Midbrain (tissue), 1 donor: Measurements from ENCODE around the gene VPS9D1.

ENCODE experiments used
- DNase-seq: peaks from one replicate; lab custom pipeline; 2025; lab: John Stamatoyannopoulos, UW

VPS9D1 gene

DNA sequence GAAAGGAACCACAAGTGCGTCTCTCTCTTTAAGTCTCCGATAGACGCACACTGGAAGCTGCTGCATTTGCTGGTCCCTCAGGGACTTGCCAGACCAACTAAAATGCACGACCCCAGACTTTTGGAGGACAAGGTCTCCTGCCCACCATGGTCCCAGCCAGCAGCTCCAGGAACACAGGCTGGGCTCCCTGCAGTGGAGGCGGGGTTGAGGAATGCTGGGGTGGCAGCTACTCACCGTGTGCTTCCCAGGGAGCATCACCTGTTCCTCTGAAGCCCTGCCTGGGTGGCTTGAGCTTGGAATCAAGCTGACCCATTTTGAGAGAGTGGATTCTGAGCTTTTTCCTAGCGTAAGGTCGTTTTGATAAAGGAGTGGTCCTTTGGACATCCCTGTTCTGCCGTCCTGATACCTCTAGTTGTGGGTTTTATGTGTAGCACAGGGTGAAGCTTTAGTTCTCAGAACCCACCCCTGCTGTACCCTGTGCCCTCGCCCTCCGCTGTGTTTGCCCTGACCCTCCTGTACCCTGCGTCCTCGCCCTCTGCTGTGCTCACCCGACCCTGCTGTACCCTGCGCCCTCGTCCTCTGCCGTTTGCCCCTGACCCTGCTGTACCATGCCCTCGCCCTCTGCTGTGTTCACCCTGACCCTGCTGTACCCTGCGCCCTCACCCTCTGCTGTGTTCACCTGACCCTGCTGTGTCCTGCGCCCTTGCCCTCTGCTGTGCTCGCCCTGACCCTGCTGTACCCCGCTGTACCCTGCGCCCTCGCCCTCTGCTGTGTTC, 11.6 kb upstream of the VPS9D1 start:
- no peak for DNase-seq

GRCh38 chr16:89730610-89731234, 10.0 kb upstream of the VPS9D1 start:
- DNase-seq, result no peak

- DNase-seq, result no peak
These were observed 9.3 kb upstream of the VPS9D1 start for GRCh38 chr16:89729863-89730593.

DNA sequence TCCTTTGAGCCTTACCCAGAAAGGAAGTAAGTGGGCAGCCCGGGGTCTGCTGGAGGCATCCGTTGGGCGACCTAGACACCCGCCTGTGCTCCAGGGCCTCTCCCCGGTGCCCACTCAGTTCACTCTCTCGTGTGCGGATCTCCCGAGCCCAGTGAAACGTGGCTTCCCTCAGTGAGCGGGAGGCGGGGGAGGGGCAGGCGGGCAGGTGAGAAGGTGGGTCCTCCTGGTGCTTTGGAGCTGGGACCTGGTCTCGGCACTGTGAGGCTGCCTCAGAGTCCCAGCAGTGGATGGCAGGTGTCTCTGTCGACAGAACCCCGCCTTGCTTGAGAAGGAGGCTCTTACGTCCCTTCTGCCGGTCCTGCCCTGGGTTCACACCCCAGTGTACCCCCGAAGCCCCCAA, 8.6 kb upstream of the VPS9D1 start:
- DNase-seq, result no peak

- no peak for DNase-seq
These were observed 6.9 kb upstream of the VPS9D1 start for GRCh38 chr16:89727406-89728120.

GRCh38 chr16:89723279-89724250, 2.9 kb upstream of the VPS9D1 start:
- peak; percentile 96 for DNase-seq

DNA sequence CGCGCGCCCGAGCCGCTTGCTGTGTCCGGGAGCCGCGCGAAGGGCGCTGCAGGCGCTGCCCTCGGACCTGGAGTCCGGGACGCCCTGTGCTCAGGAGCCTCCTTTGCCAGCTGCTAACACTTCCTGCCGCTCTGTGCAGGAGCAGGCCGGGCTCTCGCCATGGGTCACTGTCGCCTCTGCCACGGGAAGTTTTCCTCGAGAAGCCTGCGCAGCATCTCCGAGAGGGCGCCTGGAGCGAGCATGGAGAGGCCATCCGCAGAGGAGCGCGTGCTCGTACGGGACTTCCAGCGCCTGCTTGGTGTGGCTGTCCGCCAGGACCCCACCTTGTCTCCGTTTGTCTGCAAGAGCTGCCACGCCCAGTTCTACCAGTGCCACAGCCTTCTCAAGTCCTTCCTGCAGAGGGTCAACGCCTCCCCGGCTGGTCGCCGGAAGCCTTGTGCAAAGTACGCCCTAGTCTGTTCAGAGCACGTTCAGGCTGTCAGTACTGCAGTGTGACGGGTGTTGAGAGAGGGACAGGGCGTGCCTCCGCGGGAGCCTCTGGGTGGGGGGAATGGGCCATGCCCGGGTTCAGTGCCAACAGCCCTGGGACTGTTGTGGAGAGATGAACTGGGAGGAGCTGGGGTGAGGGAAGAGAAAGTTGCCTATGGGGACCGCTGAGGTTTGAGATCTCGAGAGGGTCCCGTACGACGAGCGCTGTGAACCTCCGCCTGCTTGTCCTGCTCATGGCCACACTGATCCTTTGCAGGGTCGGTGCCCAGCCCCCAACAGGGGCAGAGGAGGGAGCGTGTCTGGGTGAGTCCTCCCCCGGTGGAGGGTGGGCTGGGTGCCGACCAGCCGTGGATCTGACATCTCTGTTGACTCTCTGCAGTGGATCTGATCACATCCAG, 1.9 kb upstream of the VPS9D1 start:
- peak; percentile 48 for DNase-seq

DNA sequence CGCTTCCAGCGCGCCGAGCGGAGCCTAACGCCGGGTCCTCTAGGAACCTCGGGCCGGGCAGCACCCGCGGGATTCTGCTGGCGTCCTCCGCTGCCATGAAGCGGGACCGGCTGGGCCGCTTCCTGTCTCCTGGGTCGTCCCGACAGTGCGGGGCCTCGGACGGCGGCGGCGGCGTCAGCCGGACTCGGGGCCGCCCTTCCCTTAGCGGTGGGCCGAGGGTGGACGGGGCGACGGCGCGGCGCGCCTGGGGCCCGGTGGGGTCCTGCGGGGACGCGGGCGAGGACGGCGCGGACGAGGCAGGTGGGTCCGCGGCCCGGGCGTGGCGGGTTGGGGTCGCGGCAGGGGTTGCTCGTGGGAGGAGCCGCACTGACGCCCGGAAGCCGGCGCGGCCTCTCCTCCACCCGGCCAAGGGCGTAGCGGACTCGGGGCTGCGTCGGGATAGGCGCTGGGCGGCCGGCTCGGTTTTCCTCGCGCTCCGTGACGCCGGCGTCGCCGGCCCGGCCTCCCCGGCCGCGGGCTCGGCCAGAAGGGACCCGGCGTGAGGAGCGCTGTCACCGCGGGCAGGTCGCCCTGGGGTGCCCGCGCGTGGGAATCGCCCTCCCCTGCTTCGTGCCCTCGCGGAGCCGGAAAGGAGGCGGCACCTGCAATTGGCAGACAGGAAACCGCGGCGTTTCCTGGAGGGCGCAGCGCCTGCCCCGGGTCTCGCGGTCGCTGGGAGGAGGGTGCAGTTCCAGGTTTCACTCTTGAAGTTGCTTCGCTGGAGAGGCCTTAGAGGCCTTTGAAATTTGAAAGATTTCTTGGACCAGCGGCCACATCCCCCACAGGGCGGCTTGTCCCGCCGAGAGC, 1.1 kb upstream of the VPS9D1 start:
- DNase-seq, result no peak

DNA sequence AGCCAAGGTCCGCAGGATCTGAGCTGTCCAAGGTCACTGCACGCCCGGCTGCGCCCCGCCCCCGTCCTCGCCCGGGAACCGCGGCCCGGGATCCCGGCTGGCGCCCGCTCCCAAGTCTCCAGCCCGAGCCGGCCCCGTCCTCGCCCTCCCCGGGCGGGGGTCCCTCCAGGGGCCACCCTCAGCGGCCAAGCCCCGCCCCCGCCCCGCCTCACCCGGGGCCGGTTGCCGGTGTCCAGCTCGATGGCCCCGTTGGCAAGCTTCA, 216 bp downstream of the VPS9D1 start:
- peak; percentile 65 for DNase-seq

DNA sequence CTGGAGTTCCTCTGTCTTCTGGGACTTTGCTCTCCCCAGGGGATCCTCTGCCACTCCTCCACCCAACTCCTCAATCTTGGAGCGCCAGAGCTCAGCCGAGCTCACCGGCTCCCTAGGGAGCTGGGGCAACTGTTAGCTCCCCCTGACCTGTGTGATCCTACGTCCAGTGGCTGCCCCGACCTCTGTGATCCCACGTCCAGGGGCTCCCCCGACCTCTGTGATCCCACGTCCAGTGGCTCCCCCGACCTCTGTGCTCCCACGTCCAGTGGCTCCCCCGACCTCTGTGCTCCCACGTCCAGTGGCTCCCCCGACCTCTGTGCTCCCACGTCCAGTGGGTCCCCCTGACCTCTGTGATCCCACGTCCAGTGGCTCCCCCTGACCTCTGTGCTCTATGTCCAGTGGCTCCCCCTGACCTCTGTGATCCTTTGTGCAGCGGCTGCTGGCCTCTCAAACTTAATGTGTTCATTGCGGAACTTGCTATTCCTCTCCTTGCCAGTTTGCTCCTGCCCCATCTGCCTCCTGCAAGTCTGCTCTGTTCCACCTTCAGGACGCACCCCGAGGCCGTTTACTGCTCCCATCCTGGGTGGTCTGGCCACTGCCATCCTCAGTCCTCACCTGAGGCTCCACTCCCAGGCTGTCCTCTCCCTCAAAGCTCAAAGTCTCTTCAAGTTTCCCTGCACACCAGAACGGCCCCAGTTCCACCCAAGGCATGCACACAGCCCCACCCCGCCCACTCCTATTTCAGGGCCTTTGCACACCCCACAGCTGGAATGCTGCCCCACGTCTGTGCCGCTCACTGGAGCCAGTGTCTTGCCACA, 2.8 kb downstream of the VPS9D1 start:
- DNase-seq, result no peak

GRCh38 chr16:89716916-89717687, 3.6 kb downstream of the VPS9D1 start:
- no peak for DNase-seq

- DNase-seq, result no peak
These were observed 4.2 kb downstream of the VPS9D1 start for GRCh38 chr16:89716493-89716892.

GRCh38 chr16:89712274-89712781, 8.4 kb downstream of the VPS9D1 start:
- no peak for DNase-seq

DNA sequence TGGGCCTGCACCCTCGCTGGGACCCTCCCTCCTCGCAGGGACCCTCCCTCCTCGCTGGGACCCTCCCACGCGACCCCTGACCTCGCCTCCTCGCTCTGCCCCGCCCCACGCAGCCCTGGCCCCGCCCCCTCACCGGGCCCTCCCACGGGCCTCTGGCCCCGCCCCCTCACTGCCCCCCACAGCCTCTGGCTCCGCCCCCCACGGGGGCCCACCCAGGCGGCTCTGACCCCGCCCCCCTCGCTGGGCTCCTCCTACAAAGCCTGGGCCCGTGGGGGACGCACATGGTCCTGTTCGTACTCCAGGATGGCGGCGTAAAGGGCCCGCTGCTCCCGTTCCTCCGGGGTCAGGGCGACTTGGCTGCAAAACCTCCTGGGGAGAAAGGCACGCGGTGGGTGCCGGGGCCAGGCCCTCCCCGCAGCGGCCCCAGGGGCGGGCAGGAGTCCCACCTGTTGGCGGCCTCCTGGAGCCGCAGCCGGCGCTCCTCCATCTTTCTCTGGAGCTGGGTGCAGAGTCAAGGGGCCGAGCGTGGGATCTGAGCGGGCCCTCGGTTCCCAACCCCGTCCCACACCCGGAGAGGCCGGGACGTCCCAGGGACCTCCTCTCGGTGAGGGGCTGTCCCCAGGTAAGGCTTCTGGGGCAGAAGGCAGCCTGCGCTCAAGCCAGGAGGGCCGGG, 9.0 kb downstream of the VPS9D1 start:
- no peak for DNase-seq

- no peak for DNase-seq
These were observed 9.8 kb downstream of the VPS9D1 start for GRCh38 chr16:89710709-89711564.
